ENCODE data around the gene FGF10. TPM values are rescaled to one million over a fixed set of nuclear protein-coding genes. Genes with fewer than 3 reads are reported as not detected.

Gene FGF10
- total and polyA plus RNA-seq, 2 of the 4 experiments (the other 2 are of a cell fraction): not detected

DNA sequence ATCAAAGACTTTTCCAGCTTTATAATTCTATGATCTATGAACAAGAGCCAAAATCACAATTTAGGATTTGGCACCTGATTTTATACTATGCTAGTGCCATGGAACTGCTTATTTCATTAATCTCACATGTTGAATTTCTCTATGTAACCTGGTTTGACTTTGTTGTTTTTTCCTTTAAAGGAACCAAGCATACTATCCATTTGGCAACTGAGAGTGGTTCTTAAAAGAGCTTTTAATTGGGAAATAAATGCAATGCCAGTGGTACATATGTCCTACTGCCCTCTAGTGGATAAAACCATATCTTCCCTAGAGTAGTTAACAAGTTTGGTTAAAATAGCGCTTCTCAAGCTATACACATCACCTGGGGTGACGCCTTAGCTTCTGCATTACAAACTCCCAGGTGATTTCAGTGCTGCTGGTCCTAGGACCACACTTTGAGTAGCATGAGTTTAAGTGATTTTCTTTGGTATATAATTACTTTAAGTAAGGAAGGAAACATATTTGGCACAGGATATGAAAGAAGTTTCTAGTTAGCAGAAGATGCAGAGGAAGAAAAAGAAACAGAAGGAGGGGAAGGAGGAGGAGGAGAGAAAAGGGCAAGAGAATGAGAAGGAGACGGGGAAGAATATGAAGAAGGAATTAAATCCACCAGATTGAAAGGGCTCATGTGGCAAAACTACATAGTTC lies 56.8 kb downstream of the FGF10 start:
- no peak overlapping the region for H3K23ac ChIP-seq (ENCODE audit: low read depth, low read length)
- H3K4me3 ChIP-seq (ENCODE audit: insufficient read depth, low read depth, low read length): no peak overlapping the region
- H4K8ac ChIP-seq (ENCODE audit: low read depth in 2 of 2, low read length in 2 of 2): no peak overlapping the region
- intact Hi-C loops (cut with micrococcal nuclease): loop anchor here (1.0 to 10.0 kb wide), 5 partner anchors 442 to 702 kb away; no protein-coding TSS in a partner anchor
- no peaks in the 10 kb centered on the region for H3K27me3 ChIP-seq (ENCODE audit: control insufficient read depth, insufficient read depth, low read length)
- in situ Hi-C loops (cut with MboI; ENCODE audit: low sequenced_read_pairs): loop anchor here (5.0 to 10.0 kb wide), 2 partner anchors 605 to 698 kb away; no protein-coding TSS in a partner anchor
- no peak overlapping the region for H2AK9ac ChIP-seq (replicated peaks; ENCODE audit: low read depth, low read length, poor library complexity)
- no peak overlapping the region for H2BK120ac ChIP-seq (ENCODE audit: low read depth, low read length)
- H3K4me1 ChIP-seq (ENCODE audit: control insufficient read depth, insufficient read depth, low read length): no peaks in the 10 kb centered on the region
- no peaks in the 10 kb centered on the region for H3K36me3 ChIP-seq (ENCODE audit: control insufficient read depth, insufficient read depth, low read length)
- BruUV-seq (replicated peaks): no TSS peak
- TF ChIP-seq BHLHE40 (IDR thresholded peaks at IDR 0.05; ENCODE audit: low read depth, low read length) (no peak), RAD21 (IDR thresholded peaks at IDR 0.05; ENCODE audit: low read length) (peak; percentile 70), SMC3 (IDR thresholded peaks at IDR 0.05; ENCODE audit: low read depth, low read length) (peak; percentile 63)
- TF ChIP-seq, protein P1, sequence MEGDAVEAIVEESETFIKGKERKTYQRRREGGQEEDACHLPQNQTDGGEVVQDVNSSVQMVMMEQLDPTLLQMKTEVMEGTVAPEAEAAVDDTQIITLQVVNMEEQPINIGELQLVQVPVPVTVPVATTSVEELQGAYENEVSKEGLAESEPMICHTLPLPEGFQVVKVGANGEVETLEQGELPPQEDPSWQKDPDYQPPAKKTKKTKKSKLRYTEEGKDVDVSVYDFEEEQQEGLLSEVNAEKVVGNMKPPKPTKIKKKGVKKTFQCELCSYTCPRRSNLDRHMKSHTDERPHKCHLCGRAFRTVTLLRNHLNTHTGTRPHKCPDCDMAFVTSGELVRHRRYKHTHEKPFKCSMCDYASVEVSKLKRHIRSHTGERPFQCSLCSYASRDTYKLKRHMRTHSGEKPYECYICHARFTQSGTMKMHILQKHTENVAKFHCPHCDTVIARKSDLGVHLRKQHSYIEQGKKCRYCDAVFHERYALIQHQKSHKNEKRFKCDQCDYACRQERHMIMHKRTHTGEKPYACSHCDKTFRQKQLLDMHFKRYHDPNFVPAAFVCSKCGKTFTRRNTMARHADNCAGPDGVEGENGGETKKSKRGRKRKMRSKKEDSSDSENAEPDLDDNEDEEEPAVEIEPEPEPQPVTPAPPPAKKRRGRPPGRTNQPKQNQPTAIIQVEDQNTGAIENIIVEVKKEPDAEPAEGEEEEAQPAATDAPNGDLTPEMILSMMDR (conservative IDR thresholded peaks at IDR 0.05; ENCODE audit: low read depth, low read length): peak; percentile 70
- no peaks in the 10 kb centered on the region for H3K79me1 ChIP-seq (ENCODE audit: low read depth in 1 of 2, low read length in 2 of 2)
- ChIA-PET POLR2A (ENCODE audit: unreplicated experiment) (no interaction called here), CTCF (interaction anchor here (0.5 to 3.7 kb wide), 8 partner anchors 14 to 701 kb away, joined by 3 to 18 read pairs (median 4); no protein-coding TSS in a partner anchor)
- H3K27ac ChIP-seq (ENCODE audit: insufficient read depth, low read length): no peak overlapping the region
- H2AFZ ChIP-seq (replicated peaks; ENCODE audit: low read length, poor library complexity): no peak overlapping the region
- H3K14ac ChIP-seq (replicated peaks; ENCODE audit: low read depth, low read length): no peak overlapping the region
- no peak overlapping the region for H3K4me2 ChIP-seq (ENCODE audit: low read depth, low read length)
- ATAC-seq (ENCODE audit: low read depth) (peak; percentile 66; the same call in 1 of the 2 replicates), DNase-seq (peak; percentile 52)
- no peak overlapping the region for H2BK20ac ChIP-seq (ENCODE audit: low read depth, low read length)
- H3K9me1 ChIP-seq (ENCODE audit: insufficient read depth, low read length): no peaks in the 10 kb centered on the region
- dilution Hi-C loops (cut with HindIII; ENCODE audit: low sequenced_read_pairs, unreplicated experiment): no loop called here
- H3K56ac ChIP-seq (ENCODE audit: extremely low read depth, insufficient read depth, low read length): no peak overlapping the region
- no peak overlapping the region for H2BK15ac ChIP-seq (ENCODE audit: low read depth, low read length)
- no peak overlapping the region for H3K4ac ChIP-seq (ENCODE audit: low read depth, low read length)
- H3K9ac ChIP-seq (ENCODE audit: low read depth, low read length): no peak overlapping the region
- no peaks in the 10 kb centered on the region for H4K20me1 ChIP-seq (ENCODE audit: insufficient read depth, low read length)
- H2AK5ac ChIP-seq (ENCODE audit: low read depth, low read length): no peak overlapping the region
- H3K9me3 ChIP-seq (ENCODE audit: control insufficient read depth, insufficient read depth, low read length): no peaks in the 10 kb centered on the region
- H2BK5ac ChIP-seq (ENCODE audit: low read depth, low read length, poor library complexity, severe bottlenecking): no peak overlapping the region
- no peak overlapping the region for H4K91ac ChIP-seq (ENCODE audit: insufficient read depth, low read depth, low read length)
- no peak overlapping the region for H4K5ac ChIP-seq (ENCODE audit: low read depth, low read length)
- H3K18ac ChIP-seq (ENCODE audit: low read depth, low read length): no peak overlapping the region
- no CpG with 5 or more reads among the region's 3 CpGs for whole genome bisulfite sequencing, 2 experiments (ENCODE audit: extremely low coverage in 2 of 2, insufficient read length in 1 of 2)
